Fibroblast of the aortic adventitia (primary cell): ENCODE measurements around the gene GABRA5. TPM values are rescaled to one million over a fixed set of nuclear protein-coding genes. Genes with fewer than 3 reads are reported as not detected.

Source experiments
- DNase-seq: peaks from one replicate; pipeline ENCODE4 v3.0.0-alpha.2; 2010; ENCODE audit warnings: low read depth
- H3K4me3 ChIP-seq: 2 replicates; pipeline ENCODE4 v1.5.1; 2011; ENCODE audit warnings: low read depth, mild to moderate bottlenecking, control low read depth, low read length, moderate library complexity
- total RNA-seq: library from RNA; depleted of rRNA; stranded (reverse); fragments of >200 nt; gene quantifications from 2 replicates; pipeline ENCODE4 v1.2.3, GENCODE V29; 2012; ENCODE audit warnings: low replicate concordance
- TF ChIP-seq, protein P1 (sequence below): IDR thresholded peaks from 2 replicates; pipeline ENCODE4 v1.5.1; 2011; ENCODE audit warnings: mild to moderate bottlenecking, low read length, control low read depth, inconsistent platforms; ENCODE audit not compliant: insufficient read depth

GABRA5 gene
- total RNA-seq, 1 donor = not detected

DNA sequence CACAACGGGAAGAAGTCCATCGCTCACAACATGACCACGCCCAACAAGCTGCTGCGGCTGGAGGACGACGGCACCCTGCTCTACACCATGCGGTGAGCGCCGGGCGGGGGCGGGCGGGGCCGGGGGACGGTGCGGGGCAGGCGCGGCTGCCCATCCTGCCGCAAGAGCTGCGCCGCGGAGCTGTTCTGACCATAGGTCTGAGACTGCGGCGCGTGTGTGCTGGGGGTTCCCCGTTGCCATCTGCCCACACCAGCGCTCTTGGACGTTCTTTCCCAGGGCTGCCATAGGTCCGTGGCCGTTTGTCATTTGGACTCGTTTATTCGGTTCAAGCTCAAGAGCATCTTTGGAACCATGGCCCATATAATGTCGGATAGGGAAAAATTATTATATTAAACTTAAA, 16.6 kb downstream of the GABRA5 start:
- TF ChIP-seq, protein P1, sequence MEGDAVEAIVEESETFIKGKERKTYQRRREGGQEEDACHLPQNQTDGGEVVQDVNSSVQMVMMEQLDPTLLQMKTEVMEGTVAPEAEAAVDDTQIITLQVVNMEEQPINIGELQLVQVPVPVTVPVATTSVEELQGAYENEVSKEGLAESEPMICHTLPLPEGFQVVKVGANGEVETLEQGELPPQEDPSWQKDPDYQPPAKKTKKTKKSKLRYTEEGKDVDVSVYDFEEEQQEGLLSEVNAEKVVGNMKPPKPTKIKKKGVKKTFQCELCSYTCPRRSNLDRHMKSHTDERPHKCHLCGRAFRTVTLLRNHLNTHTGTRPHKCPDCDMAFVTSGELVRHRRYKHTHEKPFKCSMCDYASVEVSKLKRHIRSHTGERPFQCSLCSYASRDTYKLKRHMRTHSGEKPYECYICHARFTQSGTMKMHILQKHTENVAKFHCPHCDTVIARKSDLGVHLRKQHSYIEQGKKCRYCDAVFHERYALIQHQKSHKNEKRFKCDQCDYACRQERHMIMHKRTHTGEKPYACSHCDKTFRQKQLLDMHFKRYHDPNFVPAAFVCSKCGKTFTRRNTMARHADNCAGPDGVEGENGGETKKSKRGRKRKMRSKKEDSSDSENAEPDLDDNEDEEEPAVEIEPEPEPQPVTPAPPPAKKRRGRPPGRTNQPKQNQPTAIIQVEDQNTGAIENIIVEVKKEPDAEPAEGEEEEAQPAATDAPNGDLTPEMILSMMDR = no peak
- no peak for DNase-seq
- no peak overlapping the region for H3K4me3 ChIP-seq

DNA sequence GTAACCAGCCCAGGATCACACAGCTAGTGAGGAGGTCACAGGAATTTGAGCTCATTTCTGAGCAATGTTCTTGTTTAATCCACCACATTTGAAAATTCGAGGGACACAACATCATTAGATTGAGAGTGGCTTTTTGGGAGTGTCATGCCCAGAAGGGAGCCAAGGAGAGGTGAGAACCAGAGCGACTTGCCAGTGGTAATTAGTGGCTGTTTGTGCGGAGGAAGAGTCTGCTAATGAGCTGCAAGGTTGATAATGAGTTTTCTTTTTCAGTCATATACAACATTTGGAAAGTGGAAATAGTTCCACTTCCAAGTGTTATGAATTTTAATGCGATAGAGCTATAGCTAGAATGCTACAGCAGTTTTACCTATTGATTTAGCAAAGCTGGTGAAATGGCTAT, 19.7 kb downstream of the GABRA5 start:
- no peak overlapping the region for H3K4me3 ChIP-seq
- no peak for DNase-seq
- TF ChIP-seq, protein P1 = no peak

DNA sequence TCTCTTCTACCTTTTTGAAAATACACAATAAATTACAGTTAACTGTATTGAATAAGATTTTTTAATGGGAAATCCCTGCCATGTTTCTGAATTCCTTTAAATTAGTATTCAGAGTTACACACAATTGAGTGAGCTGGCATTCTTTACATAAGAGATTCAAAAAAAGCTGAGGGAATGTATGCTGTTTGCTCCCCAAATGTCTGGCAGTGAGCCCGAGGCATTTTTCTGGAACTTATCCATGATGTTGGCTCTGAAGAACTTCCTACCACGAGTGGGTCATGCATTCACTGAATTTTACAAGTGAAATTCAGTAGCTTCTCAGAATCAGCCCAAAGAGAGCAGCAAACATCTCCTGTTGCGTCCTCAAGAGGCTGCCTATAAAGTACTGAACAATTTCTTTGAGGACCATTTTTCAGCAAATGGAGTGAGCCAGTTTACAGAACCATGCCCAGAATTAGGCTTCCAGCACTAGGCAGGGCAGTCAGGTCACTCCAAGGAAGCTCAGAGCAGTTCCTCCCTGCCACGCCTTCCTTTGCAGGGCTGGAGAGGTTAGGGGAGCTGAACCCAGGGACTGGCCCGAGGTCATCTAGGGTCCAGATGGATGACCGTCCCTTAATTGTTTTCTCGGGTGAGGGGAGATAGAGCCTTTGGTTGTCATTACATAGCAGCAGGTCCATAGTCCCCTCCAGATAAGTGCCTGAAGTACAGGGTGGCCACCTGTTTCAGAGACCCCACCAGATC, 21.2 kb downstream of the GABRA5 start:
- H3K4me3 ChIP-seq = no peak overlapping the region
- TF ChIP-seq, protein P1 = no peak
- no peak for DNase-seq

DNA sequence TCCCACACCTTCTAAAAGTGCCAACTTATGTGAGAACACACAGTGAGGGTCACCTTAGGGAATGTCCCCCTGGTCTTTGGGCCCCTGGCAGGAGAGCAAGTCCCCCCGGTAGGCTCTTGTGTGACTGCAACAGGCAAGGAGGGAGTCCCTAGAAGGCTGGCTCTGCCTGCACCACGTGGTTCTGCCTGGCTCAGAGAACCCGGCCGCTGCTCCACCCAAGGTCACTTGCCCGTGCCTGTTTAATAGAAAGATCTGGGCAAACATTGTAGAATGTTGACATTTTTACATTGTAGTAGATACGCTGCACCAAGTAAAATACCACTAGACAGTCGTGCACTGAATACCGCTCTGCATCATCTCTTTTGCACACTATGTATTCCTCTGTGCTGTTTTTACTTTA, 21.9 kb downstream of the GABRA5 start:
- no peak overlapping the region for H3K4me3 ChIP-seq
- DNase-seq = no peak
- TF ChIP-seq, protein P1 = no peak

DNA sequence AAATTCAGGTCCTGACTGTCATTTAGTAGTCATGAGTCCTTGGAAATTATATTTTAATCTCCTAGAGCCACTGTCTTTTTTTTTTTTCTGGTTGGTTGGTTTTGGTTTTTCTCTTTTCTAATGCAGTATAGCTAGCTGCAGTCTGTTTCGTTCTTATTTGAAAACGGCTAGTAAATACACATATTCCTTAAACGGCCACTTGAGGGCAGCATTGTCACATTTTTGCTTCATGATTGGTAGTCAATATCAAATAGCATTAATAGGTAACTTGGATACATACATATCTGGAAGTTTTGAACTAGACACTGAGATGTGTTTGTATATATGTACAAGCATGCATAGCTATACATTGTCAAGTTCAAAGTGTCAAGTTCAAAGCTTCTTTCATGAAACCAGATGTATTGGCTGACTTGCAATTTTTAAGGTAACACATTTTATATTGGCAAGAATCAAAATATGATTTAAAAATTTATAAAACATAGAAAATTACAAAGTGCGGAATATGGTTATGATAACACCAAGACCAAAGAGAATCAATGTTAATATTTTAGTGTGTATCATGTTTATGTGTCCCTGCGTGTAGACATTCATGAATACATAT, 22.5 kb downstream of the GABRA5 start:
- TF ChIP-seq, protein P1 = peak; percentile 50
- no peak overlapping the region for H3K4me3 ChIP-seq
- DNase-seq = peak; percentile 83

DNA sequence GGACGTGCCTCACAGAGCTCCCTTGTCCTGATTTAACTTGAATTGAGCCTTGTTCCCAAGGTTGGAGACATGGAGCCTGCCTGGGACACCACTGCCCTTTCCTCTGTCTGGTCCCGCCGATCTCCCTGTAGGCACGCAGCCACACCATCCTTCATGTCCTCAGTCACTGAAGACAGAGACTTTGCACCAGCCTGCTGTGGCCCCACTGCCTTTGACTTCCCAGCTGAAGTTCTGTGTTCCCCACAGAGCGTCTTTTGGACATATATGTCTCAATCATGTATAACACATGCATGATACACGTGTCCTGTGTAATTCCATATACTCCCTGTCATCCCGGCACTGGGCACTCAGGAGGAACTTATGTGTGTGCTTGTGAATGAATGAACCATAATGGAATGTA, 23.6 kb downstream of the GABRA5 start:
- TF ChIP-seq, protein P1 = no peak
- DNase-seq = no peak
- H3K4me3 ChIP-seq = no peak overlapping the region
